DND-41 (cell line): ENCODE data around the gene SLC35F6.
"Not testable (repeated sequence)": the region's sequence is repeated elsewhere in the genome, so short reads cannot be mapped to it uniquely, and the experiment has no call there.

ENCODE experiments used
- ATAC-seq: fragments of 200-7000 bp; cut with Tn5 transposase; 3 replicates; pipeline ENCODE4 v1.9.1; 2021; ENCODE audit warnings: low read depth; ENCODE audit not compliant: insufficient read depth
- DNase-seq: peaks from one replicate; pipeline ENCODE4 v3.0.0-alpha.2; 2020
- H2AFZ ChIP-seq: 2 replicates; pipeline ENCODE4 v1.6.0; 2012; ENCODE audit warnings: low read depth, low read length
- H3K27ac ChIP-seq: 2 replicates; pipeline ENCODE4 v1.5.1; 2012; ENCODE audit warnings: low read length, inconsistent platforms
- H3K27me3 ChIP-seq: fragments of 200-600 bp; sonication (generic); 2 replicates; pipeline ENCODE4 v1.6.0; 2012; ENCODE audit warnings: low read length, mild to moderate bottlenecking, inconsistent platforms; ENCODE audit not compliant: insufficient read depth, poor library complexity
- H3K36me3 ChIP-seq: 2 replicates; pipeline ENCODE4 v1.5.1; 2012; ENCODE audit warnings: low read length, inconsistent platforms; ENCODE audit not compliant: insufficient read depth
- H3K4me1 ChIP-seq: 2 replicates; pipeline ENCODE4 v1.5.1; 2012; ENCODE audit warnings: mild to moderate bottlenecking, low read length; ENCODE audit not compliant: insufficient read depth
- H3K4me2 ChIP-seq: 2 replicates; pipeline ENCODE4 v1.6.0; 2012; ENCODE audit warnings: mild to moderate bottlenecking, moderate library complexity, low read length, inconsistent platforms; ENCODE audit not compliant: insufficient read depth
- H3K4me3 ChIP-seq, 2 experiments: fragments of 200-600 bp in 1 of 2; shearing (Covaris generic) in 1 of 2; 2 replicates each; pipeline ENCODE4 v1.5.1; 2012 to 2016; ENCODE audit warnings: inconsistent platforms in 2 of 2, low read length in 2 of 2, mild to moderate bottlenecking in 2 of 2, low read depth in 1 of 2, moderate library complexity in 1 of 2
- H3K79me2 ChIP-seq: 2 replicates; pipeline ENCODE4 v1.6.0; 2012; ENCODE audit warnings: low read length, inconsistent platforms; ENCODE audit not compliant: insufficient read depth
- H3K9ac ChIP-seq: 2 replicates; pipeline ENCODE4 v1.6.0; 2012; ENCODE audit warnings: low read depth, mild to moderate bottlenecking, inconsistent platforms, low read length, moderate library complexity
- H3K9me3 ChIP-seq: 2 replicates; pipeline ENCODE4 v1.5.1; 2012; ENCODE audit warnings: low read length, moderate library complexity, mild to moderate bottlenecking, inconsistent platforms; ENCODE audit not compliant: insufficient read depth, severe bottlenecking
- H4K20me1 ChIP-seq: 2 replicates; pipeline ENCODE4 v1.6.0; 2012; ENCODE audit warnings: low read length; ENCODE audit not compliant: insufficient read depth
- EZH2 ChIP-seq: IDR thresholded peaks from 3 replicates; pipeline ENCODE4 v1.6.1; 2012; ENCODE audit warnings: borderline replicate concordance, low read depth, mild to moderate bottlenecking, moderate library complexity, low read length, inconsistent platforms; ENCODE audit not compliant: severe bottlenecking
- TF ChIP-seq, protein P1 (sequence below): IDR thresholded peaks from 2 replicates; pipeline ENCODE4 v1.5.1; 2012; ENCODE audit warnings: borderline replicate concordance, low read length, moderate library complexity, mild to moderate bottlenecking; ENCODE audit not compliant: poor library complexity, severe bottlenecking; ENCODE audit errors: extremely low read depth

The SLC35F6 gene

DNA sequence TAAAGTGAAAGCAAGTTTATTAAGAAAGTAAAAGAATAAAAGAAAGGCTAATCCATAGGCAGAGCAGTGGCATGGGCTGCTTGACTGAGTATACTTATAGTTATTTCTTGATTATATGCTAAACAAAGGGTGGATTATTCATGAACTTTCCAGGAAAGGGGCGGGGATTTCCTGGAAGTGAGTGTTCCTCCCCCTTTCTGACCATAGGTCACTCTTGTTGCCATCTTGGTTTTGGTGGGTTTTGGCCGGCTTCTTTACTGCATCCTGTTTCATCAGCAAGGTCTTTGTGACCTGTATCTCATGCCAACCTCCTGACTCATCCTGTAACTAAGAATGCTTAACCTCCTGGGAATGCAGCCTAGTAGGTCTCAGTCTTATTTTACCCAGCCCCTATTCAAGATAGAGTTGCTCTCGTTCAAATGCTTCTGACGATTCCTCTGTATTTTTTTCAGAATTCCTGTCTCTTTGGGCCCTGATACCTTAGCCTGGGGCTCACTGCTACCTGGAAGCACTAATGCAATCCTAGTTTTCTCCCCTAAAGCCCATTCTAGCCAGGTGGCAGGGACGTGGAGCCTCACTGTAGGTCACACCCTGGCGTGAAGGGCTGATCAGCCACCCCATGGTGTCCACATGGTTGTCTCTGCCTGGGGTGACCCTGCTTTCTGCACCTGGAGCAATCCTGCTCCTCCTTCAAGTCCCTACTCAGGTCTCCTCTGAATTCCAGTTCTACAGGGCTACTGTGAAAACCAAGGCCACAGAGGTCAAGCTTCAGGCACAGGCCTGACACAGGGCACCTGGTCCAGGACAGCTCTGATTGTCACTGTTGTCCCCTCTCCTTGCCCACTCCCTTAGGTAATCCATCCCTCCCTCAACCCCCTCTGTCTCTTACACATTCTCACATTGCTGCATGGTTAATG lies 6.0 kb upstream of the SLC35F6 start:
- Histone ChIP-seq H3K9me3 (no peaks in the 10 kb centered on the region), H4K20me1 (no peaks in the 10 kb centered on the region), H3K4me3 (no peak overlapping the region), H3K36me3 (no peaks in the 10 kb centered on the region), H3K27ac (no peak overlapping the region), H3K27me3 (peaks cover 5% of the 10 kb centered on the region), H3K9ac (no peak overlapping the region), H3K79me2 (no peaks in the 10 kb centered on the region), H2AFZ (no peak overlapping the region), H3K4me2 (no peak overlapping the region), H3K4me1 (peaks cover 1% of the 10 kb centered on the region)
- DNase-seq (no peak), ATAC-seq (no peak)
- TF ChIP-seq EZH2: no peak
- TF ChIP-seq, protein P1, sequence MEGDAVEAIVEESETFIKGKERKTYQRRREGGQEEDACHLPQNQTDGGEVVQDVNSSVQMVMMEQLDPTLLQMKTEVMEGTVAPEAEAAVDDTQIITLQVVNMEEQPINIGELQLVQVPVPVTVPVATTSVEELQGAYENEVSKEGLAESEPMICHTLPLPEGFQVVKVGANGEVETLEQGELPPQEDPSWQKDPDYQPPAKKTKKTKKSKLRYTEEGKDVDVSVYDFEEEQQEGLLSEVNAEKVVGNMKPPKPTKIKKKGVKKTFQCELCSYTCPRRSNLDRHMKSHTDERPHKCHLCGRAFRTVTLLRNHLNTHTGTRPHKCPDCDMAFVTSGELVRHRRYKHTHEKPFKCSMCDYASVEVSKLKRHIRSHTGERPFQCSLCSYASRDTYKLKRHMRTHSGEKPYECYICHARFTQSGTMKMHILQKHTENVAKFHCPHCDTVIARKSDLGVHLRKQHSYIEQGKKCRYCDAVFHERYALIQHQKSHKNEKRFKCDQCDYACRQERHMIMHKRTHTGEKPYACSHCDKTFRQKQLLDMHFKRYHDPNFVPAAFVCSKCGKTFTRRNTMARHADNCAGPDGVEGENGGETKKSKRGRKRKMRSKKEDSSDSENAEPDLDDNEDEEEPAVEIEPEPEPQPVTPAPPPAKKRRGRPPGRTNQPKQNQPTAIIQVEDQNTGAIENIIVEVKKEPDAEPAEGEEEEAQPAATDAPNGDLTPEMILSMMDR: no peak

GRCh38 chr2:26758790-26759321 lies 5.2 kb upstream of the SLC35F6 start:
- peaks cover 8% of the 10 kb centered on the region for H3K4me1 ChIP-seq
- no peak overlapping the region for H2AFZ ChIP-seq
- H4K20me1 ChIP-seq: no peaks in the 10 kb centered on the region
- H3K9ac ChIP-seq: no peak overlapping the region
- H3K9me3 ChIP-seq: no peaks in the 10 kb centered on the region
- no peak overlapping the region for H3K27ac ChIP-seq
- ATAC-seq: no peak
- no peak overlapping the region for H3K4me2 ChIP-seq
- DNase-seq: no peak
- H3K36me3 ChIP-seq: no peaks in the 10 kb centered on the region
- H3K79me2 ChIP-seq: 0 out of 2 replicates have a peak, but pooled peaks cover under 1% of the 10 kb centered on the region
- H3K27me3 ChIP-seq: peaks cover 2% of the 10 kb centered on the region
- no peak for TF ChIP-seq EZH2
- TF ChIP-seq, protein P1: no peak
- H3K4me3 ChIP-seq: no peak overlapping the region

- Histone ChIP-seq H3K4me2 (no peak overlapping the region), H3K79me2 (peaks cover 10% of the 10 kb centered on the region), H3K4me1 (peaks cover 13% of the 10 kb centered on the region), H3K36me3 (no peaks in the 10 kb centered on the region; the same call in 1 of the 2 replicates), H3K9me3 (no peaks in the 10 kb centered on the region), H2AFZ (no peak overlapping the region), H3K27ac (no peak overlapping the region), H3K4me3 (no peak overlapping the region), H4K20me1 (no peaks in the 10 kb centered on the region), H3K27me3 (no peaks in the 10 kb centered on the region), H3K9ac (no peak overlapping the region)
- no peak for DNase-seq
- TF ChIP-seq, protein P1: no peak
- no peak for TF ChIP-seq EZH2
- no peak for ATAC-seq
These were observed 4.2 kb upstream of the SLC35F6 start for GRCh38 chr2:26759845-26760244.

GRCh38 chr2:26760991-26761390 lies 3.1 kb upstream of the SLC35F6 start:
- Histone ChIP-seq H4K20me1 (peaks cover 11% of the 10 kb centered on the region), H3K79me2 (peaks cover 22% of the 10 kb centered on the region), H3K4me1 (peaks cover 24% of the 10 kb centered on the region)
- H2AFZ ChIP-seq, H3K36me3 ChIP-seq, H3K27ac ChIP-seq, H3K4me2 ChIP-seq, DNase-seq, H3K9ac ChIP-seq, H3K27me3 ChIP-seq, H3K9me3 ChIP-seq, H3K4me3 ChIP-seq, ATAC-seq: not testable (repeated sequence)
